Trophoblast cell (in vitro differentiated cells and primary cell): ENCODE results near the gene CAPN13.

Experiments used
- DNase-seq, 2 donors: peaks; one replicate each; pipeline ENCODE4 v3.0.0-alpha.2; 2016
- H2AFZ ChIP-seq: 2 replicates; pipeline ENCODE4 v1.6.1; 2013; ENCODE audit warnings: low read length, moderate library complexity, mild to moderate bottlenecking; ENCODE audit not compliant: insufficient read depth, poor library complexity
- H2AK5ac ChIP-seq: 2 replicates; pipeline ENCODE4 v1.6.1; 2013; ENCODE audit warnings: mild to moderate bottlenecking, low read length
- H2BK120ac ChIP-seq: 2 replicates; pipeline ENCODE4 v1.6.1; 2013; ENCODE audit warnings: low read length, mild to moderate bottlenecking, moderate library complexity; ENCODE audit not compliant: insufficient read depth, poor library complexity
- H2BK12ac ChIP-seq: 2 replicates; pipeline ENCODE4 v1.6.1; 2013; ENCODE audit warnings: mild to moderate bottlenecking, low read length, moderate library complexity
- H2BK5ac ChIP-seq: 2 replicates; pipeline ENCODE4 v1.6.1; 2013; ENCODE audit warnings: low read length, low read depth, moderate library complexity, mild to moderate bottlenecking; ENCODE audit not compliant: poor library complexity
- H3K14ac ChIP-seq: 2 replicates; pipeline ENCODE4 v1.6.1; 2013; ENCODE audit warnings: mild to moderate bottlenecking, low read length
- H3K18ac ChIP-seq: 2 replicates; pipeline ENCODE4 v1.6.1; 2013; ENCODE audit warnings: mild to moderate bottlenecking, low read length
- H3K23ac ChIP-seq: 2 replicates; pipeline ENCODE4 v1.6.1; 2013; ENCODE audit warnings: low read length
- H3K27ac ChIP-seq: 2 replicates; pipeline ENCODE4 v1.5.1; 2013; ENCODE audit warnings: low read depth, mild to moderate bottlenecking, inconsistent platforms, low read length, moderate library complexity
- H3K27me3 ChIP-seq: 2 replicates; pipeline ENCODE4 v1.6.1; 2013; ENCODE audit warnings: inconsistent platforms, mild to moderate bottlenecking, low read length, moderate library complexity; ENCODE audit not compliant: insufficient read depth
- H3K36me3 ChIP-seq, 2 experiments: 1 replicate in 1 of 2; 2 replicates in 1 of 2; pipeline ENCODE4 v1.6.1; 2013; ENCODE audit warnings: low read length in 2 of 2, mild to moderate bottlenecking in 2 of 2, moderate library complexity in 1 of 2; ENCODE audit not compliant: insufficient read depth in 2 of 2, control insufficient read depth in 1 of 2
- H3K4ac ChIP-seq: 2 replicates; pipeline ENCODE4 v1.6.1; 2013; ENCODE audit warnings: low read depth, mild to moderate bottlenecking, low read length, moderate library complexity
- H3K4me1 ChIP-seq, 2 experiments: 1 replicate in 1 of 2; 2 replicates in 1 of 2; pipeline ENCODE4 v1.6.1; 2013; ENCODE audit warnings: low read length in 2 of 2, mild to moderate bottlenecking in 2 of 2, moderate library complexity in 1 of 2; ENCODE audit not compliant: insufficient read depth in 2 of 2, control insufficient read depth in 1 of 2
- H3K4me2 ChIP-seq: 2 replicates; pipeline ENCODE4 v1.6.1; 2013; ENCODE audit warnings: inconsistent platforms, mild to moderate bottlenecking, low read length, moderate library complexity
- H3K4me3 ChIP-seq: 2 replicates; pipeline ENCODE4 v1.5.1; 2013; ENCODE audit warnings: mild to moderate bottlenecking, low read depth, low read length, inconsistent platforms
- H3K79me1 ChIP-seq: one replicate; pipeline ENCODE4 v1.6.1; 2013; ENCODE audit warnings: low read length
- H3K79me2 ChIP-seq: 2 replicates; pipeline ENCODE4 v1.6.1; 2013; ENCODE audit warnings: low read length, mild to moderate bottlenecking; ENCODE audit not compliant: control insufficient read depth, insufficient read depth, poor library complexity
- H3K9ac ChIP-seq: 2 replicates; pipeline ENCODE4 v1.6.1; 2013; ENCODE audit warnings: mild to moderate bottlenecking, low read length
- H3K9me3 ChIP-seq: 2 replicates; pipeline ENCODE4 v1.6.1; 2013; ENCODE audit warnings: low read depth, mild to moderate bottlenecking, control low read depth, inconsistent platforms, low read length; ENCODE audit not compliant: insufficient read depth
- H4K12ac ChIP-seq: 2 replicates; pipeline ENCODE4 v1.6.1; 2013; ENCODE audit warnings: low read depth, mild to moderate bottlenecking, low read length, moderate library complexity
- H4K8ac ChIP-seq: 2 replicates; pipeline ENCODE4 v1.6.1; 2013; ENCODE audit warnings: low read depth, mild to moderate bottlenecking, low read length, moderate library complexity
- H4K91ac ChIP-seq: one replicate; pipeline ENCODE4 v1.6.1; 2013; ENCODE audit warnings: low read depth, mild to moderate bottlenecking, low read length, moderate library complexity
- WGBS: extraction: QIAGEN DNeasy Blood & Tissue Kit; methylation state at CpG from one replicate; pipeline ENCODE4 v1.1.7; 2013; ENCODE audit warnings: missing lambda C conversion rate; ENCODE audit not compliant: insufficient read length, insufficient coverage; ENCODE audit errors: extremely low coverage; 5-methylcytosine and 5-hydroxymethylcytosine counted together

Gene CAPN13

GRCh38 chr2:30768036-30768686 lies 39.1 kb downstream of the CAPN13 start:
- H3K23ac ChIP-seq = no peak overlapping the region
- no peak overlapping the region for H3K9ac ChIP-seq
- no peak overlapping the region for H3K18ac ChIP-seq
- H2BK120ac ChIP-seq = no peak overlapping the region
- no peak overlapping the region for H2BK12ac ChIP-seq
- H3K9me3 ChIP-seq = peaks cover 3% of the 10 kb centered on the region
- H3K36me3 ChIP-seq = no peaks in the 10 kb centered on the region
- no peak overlapping the region for H3K27ac ChIP-seq
- no peaks in the 10 kb centered on the region for H3K4me1 ChIP-seq
- H2AK5ac ChIP-seq = no peak overlapping the region
- H3K4me2 ChIP-seq = no peak overlapping the region
- H3K4me3 ChIP-seq = no peak overlapping the region
- no peak overlapping the region for H2BK5ac ChIP-seq
- no peak overlapping the region for H4K12ac ChIP-seq
- H3K79me2 ChIP-seq = no peaks in the 10 kb centered on the region
- WGBS = no CpG with 5 or more reads among the region's 8 CpGs
- H3K4ac ChIP-seq = no peak overlapping the region
- H2AFZ ChIP-seq = no peak overlapping the region
- DNase-seq = no peak
- H3K79me1 ChIP-seq = no peaks in the 10 kb centered on the region
- H4K91ac ChIP-seq = no peak overlapping the region
- H4K8ac ChIP-seq = no peak overlapping the region
- H3K14ac ChIP-seq = no peak overlapping the region
- no peaks in the 10 kb centered on the region for H3K27me3 ChIP-seq

DNA sequence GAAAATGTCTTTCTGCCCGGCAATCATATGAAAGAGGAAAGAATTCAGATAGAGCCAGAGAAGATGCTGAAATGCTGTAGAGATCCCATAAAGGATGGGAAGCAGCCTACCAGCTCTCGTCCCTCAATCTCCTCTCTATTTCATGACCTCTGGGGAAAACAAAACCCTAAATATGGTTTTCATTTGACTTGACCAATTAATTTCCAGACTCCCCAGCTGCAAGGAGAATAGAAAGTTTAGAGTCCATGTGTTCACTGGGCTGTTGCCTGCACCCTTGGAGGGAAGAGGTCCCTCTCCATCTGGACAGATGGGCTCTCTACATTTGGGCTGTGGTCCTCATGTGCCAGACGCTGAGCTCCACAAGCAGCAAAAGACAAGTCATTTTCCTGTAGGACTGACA lies 40.6 kb downstream of the CAPN13 start:
- Histone ChIP-seq H3K4ac (no peak overlapping the region), H3K4me3 (no peak overlapping the region), H3K79me1 (no peaks in the 10 kb centered on the region), H2AK5ac (no peak overlapping the region), H4K12ac (no peak overlapping the region), H3K23ac (no peak overlapping the region), H4K91ac (no peak overlapping the region), H3K18ac (no peak overlapping the region), H3K79me2 (no peaks in the 10 kb centered on the region), H3K14ac (no peak overlapping the region), H3K9me3 (peaks cover 3% of the 10 kb centered on the region), H2BK5ac (no peak overlapping the region), H3K27ac (no peak overlapping the region), H3K4me1 (no peaks in the 10 kb centered on the region), H2BK120ac (no peak overlapping the region), H3K36me3 (no peaks in the 10 kb centered on the region), H3K9ac (no peak overlapping the region), H3K27me3 (no peaks in the 10 kb centered on the region), H4K8ac (no peak overlapping the region), H2BK12ac (no peak overlapping the region), H3K4me2 (no peak overlapping the region), H2AFZ (no peak overlapping the region)
- no CpG with 5 or more reads among the region's 3 CpGs for WGBS
- DNase-seq = no peak

GRCh38 chr2:30765876-30766470 lies 41.3 kb downstream of the CAPN13 start:
- Histone ChIP-seq H2AK5ac (no peak overlapping the region), H4K12ac (no peak overlapping the region), H3K23ac (no peak overlapping the region), H3K79me1 (no peaks in the 10 kb centered on the region), H3K36me3 (no peaks in the 10 kb centered on the region), H3K4me2 (no peak overlapping the region), H4K91ac (no peak overlapping the region), H2BK12ac (no peak overlapping the region), H2BK120ac (no peak overlapping the region), H3K27ac (no peak overlapping the region), H3K9ac (no peak overlapping the region), H3K9me3 (peaks cover 3% of the 10 kb centered on the region), H3K4me3 (no peak overlapping the region), H3K14ac (no peak overlapping the region), H3K79me2 (no peaks in the 10 kb centered on the region), H2BK5ac (no peak overlapping the region), H3K18ac (no peak overlapping the region), H4K8ac (no peak overlapping the region), H2AFZ (no peak overlapping the region), H3K4me1 (no peaks in the 10 kb centered on the region), H3K4ac (no peak overlapping the region), H3K27me3 (no peaks in the 10 kb centered on the region)
- no CpG with 5 or more reads among the region's 12 CpGs for WGBS
- DNase-seq = no peak

DNA sequence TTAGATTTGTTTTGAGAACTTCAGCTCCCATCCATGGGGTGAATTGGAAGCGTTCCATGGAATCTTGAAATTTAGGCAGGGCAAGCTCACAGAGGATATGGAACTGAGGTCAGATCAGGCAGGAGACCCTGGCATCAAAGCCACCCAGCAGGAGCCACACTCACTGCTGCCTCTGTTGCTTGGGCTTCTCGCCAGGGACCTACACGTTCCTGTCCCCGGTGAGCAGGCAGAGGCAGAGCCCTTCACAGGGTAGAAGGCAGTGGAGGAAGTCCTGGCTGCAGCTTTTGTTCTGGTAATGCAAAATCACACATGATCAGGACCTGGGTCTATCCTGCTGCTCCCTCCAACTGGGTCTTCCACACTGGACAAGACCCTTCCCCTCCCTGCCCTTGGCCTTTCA lies 42.1 kb downstream of the CAPN13 start:
- Histone ChIP-seq H2AK5ac (no peak overlapping the region), H2BK120ac (no peak overlapping the region), H2BK12ac (no peak overlapping the region), H2BK5ac (no peak overlapping the region), H3K27ac (no peak overlapping the region), H3K9ac (no peak overlapping the region), H3K4ac (no peak overlapping the region), H3K18ac (no peak overlapping the region), H3K36me3 (no peaks in the 10 kb centered on the region), H4K8ac (no peak overlapping the region), H3K4me1 (no peaks in the 10 kb centered on the region), H3K4me2 (no peak overlapping the region), H3K4me3 (no peak overlapping the region), H3K27me3 (no peaks in the 10 kb centered on the region), H4K12ac (no peak overlapping the region), H3K14ac (no peak overlapping the region), H3K23ac (no peak overlapping the region), H3K79me1 (no peaks in the 10 kb centered on the region), H2AFZ (no peak overlapping the region), H3K9me3 (peaks cover 3% of the 10 kb centered on the region), H3K79me2 (no peaks in the 10 kb centered on the region), H4K91ac (no peak overlapping the region)
- DNase-seq = no peak
- WGBS = no CpG with 5 or more reads among the region's 4 CpGs
